Measurements from ENCODE around the gene OMD.

OMD gene

GRCh38 chr9:92402826-92403745 lies 21.2 kb downstream of the OMD start:
- Histone ChIP-seq H3K36me3 (ENCODE audit: control insufficient read depth, insufficient read depth, low read length) (no peaks in the 10 kb centered on the region), H3K27me3 (ENCODE audit: control insufficient read depth, insufficient read depth, low read length) (no peaks in the 10 kb centered on the region), H3K9ac (no peak overlapping the region), H3K27ac (no peak overlapping the region), H3K4me1 (no peaks in the 10 kb centered on the region), H3K79me2 (no peaks in the 10 kb centered on the region), H3K9me3 (ENCODE audit: control insufficient read depth, low read length) (no peaks in the 10 kb centered on the region), H2AFZ (no peak overlapping the region), H3K4me2 (ENCODE audit: low read length) (no peak overlapping the region), H3K4me3 (ENCODE audit: low read depth, low read length) (no peak overlapping the region)
- TF ChIP-seq, protein P1, sequence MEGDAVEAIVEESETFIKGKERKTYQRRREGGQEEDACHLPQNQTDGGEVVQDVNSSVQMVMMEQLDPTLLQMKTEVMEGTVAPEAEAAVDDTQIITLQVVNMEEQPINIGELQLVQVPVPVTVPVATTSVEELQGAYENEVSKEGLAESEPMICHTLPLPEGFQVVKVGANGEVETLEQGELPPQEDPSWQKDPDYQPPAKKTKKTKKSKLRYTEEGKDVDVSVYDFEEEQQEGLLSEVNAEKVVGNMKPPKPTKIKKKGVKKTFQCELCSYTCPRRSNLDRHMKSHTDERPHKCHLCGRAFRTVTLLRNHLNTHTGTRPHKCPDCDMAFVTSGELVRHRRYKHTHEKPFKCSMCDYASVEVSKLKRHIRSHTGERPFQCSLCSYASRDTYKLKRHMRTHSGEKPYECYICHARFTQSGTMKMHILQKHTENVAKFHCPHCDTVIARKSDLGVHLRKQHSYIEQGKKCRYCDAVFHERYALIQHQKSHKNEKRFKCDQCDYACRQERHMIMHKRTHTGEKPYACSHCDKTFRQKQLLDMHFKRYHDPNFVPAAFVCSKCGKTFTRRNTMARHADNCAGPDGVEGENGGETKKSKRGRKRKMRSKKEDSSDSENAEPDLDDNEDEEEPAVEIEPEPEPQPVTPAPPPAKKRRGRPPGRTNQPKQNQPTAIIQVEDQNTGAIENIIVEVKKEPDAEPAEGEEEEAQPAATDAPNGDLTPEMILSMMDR (IDR thresholded peaks at IDR 0.05): no peak

GRCh38 chr9:92402360-92402759 lies 21.9 kb downstream of the OMD start:
- TF ChIP-seq, protein P1 (IDR thresholded peaks at IDR 0.05): no peak
- Histone ChIP-seq H3K4me1 (no peaks in the 10 kb centered on the region), H3K27ac (no peak overlapping the region), H3K79me2 (no peaks in the 10 kb centered on the region), H3K4me2 (ENCODE audit: low read length) (no peak overlapping the region), H3K4me3 (ENCODE audit: low read depth, low read length) (no peak overlapping the region), H2AFZ (no peak overlapping the region), H3K9me3 (ENCODE audit: control insufficient read depth, low read length) (no peaks in the 10 kb centered on the region), H3K27me3 (ENCODE audit: control insufficient read depth, insufficient read depth, low read length) (no peaks in the 10 kb centered on the region), H3K36me3 (ENCODE audit: control insufficient read depth, insufficient read depth, low read length) (no peaks in the 10 kb centered on the region), H3K9ac (no peak overlapping the region)

- H3K27ac ChIP-seq: no peak overlapping the region
- no peaks in the 10 kb centered on the region for H3K36me3 ChIP-seq (ENCODE audit: control insufficient read depth, insufficient read depth, low read length)
- H3K27me3 ChIP-seq (ENCODE audit: control insufficient read depth, insufficient read depth, low read length): no peaks in the 10 kb centered on the region
- no peaks in the 10 kb centered on the region for H3K79me2 ChIP-seq
- H3K9ac ChIP-seq: no peak overlapping the region
- no peak overlapping the region for H3K4me2 ChIP-seq (ENCODE audit: low read length)
- H3K9me3 ChIP-seq (ENCODE audit: control insufficient read depth, low read length): no peaks in the 10 kb centered on the region
- no peaks in the 10 kb centered on the region for H3K4me1 ChIP-seq
- H2AFZ ChIP-seq: no peak overlapping the region
- TF ChIP-seq, protein P1 (IDR thresholded peaks at IDR 0.05): no peak
- H3K4me3 ChIP-seq (ENCODE audit: low read depth, low read length): no peak overlapping the region
Observed at GRCh38 chr9:92397853-92398252, 26.4 kb downstream of the OMD start.

DNA sequence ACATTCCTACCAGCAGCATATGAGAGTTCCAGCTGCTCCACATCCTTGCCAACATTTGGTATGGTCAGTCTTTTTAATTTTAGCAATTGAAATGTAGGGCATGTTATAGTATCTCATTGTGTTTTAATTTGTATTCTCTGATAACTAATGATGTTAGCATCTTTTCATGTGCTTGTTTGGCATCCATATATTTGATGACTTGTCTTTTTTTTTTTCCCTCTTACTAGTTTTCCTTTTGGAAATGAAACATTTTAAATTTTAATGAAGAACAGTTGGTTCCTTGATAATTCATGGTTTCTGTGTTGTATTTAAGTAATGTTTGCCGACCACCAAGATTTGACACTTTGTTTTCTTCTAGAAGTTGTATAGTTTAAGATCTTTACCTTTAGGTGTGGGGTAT lies 28.7 kb downstream of the OMD start:
- Histone ChIP-seq H3K4me1 (no peaks in the 10 kb centered on the region), H3K27me3 (ENCODE audit: control insufficient read depth, insufficient read depth, low read length) (no peaks in the 10 kb centered on the region), H2AFZ (no peak overlapping the region), H3K4me3 (ENCODE audit: low read depth, low read length) (no peak overlapping the region), H3K4me2 (ENCODE audit: low read length) (no peak overlapping the region), H3K79me2 (no peaks in the 10 kb centered on the region), H3K9ac (no peak overlapping the region), H3K27ac (no peak overlapping the region), H3K9me3 (ENCODE audit: control insufficient read depth, low read length) (no peaks in the 10 kb centered on the region), H3K36me3 (ENCODE audit: control insufficient read depth, insufficient read depth, low read length) (no peaks in the 10 kb centered on the region)
- TF ChIP-seq, protein P1 (IDR thresholded peaks at IDR 0.05): no peak

GRCh38 chr9:92393686-92394085 lies 30.6 kb downstream of the OMD start:
- H3K9ac ChIP-seq: no peak overlapping the region
- TF ChIP-seq, protein P1 (IDR thresholded peaks at IDR 0.05): no peak
- H3K4me1 ChIP-seq: no peaks in the 10 kb centered on the region
- no peaks in the 10 kb centered on the region for H3K27me3 ChIP-seq (ENCODE audit: control insufficient read depth, insufficient read depth, low read length)
- no peaks in the 10 kb centered on the region for H3K36me3 ChIP-seq (ENCODE audit: control insufficient read depth, insufficient read depth, low read length)
- H3K4me3 ChIP-seq (ENCODE audit: low read depth, low read length): no peak overlapping the region
- H3K79me2 ChIP-seq: no peaks in the 10 kb centered on the region
- no peak overlapping the region for H3K27ac ChIP-seq
- no peaks in the 10 kb centered on the region for H3K9me3 ChIP-seq (ENCODE audit: control insufficient read depth, low read length)
- H2AFZ ChIP-seq: no peak overlapping the region
- no peak overlapping the region for H3K4me2 ChIP-seq (ENCODE audit: low read length)
